WTC11 (cell line): ENCODE data around the gene NBEA. TPM values are rescaled to one million over a fixed set of nuclear protein-coding genes. Genes with fewer than 3 reads are reported as not detected.

Source experiments
- ATAC-seq: fragments of 200-7000 bp; cut with Tn5 transposase; 2 replicates; pipeline ENCODE4 v1.10.0; 2021; ENCODE audit warnings: mild to moderate bottlenecking, moderate library complexity
- CTCF ChIA-PET: fragments of 300-600 bp; sonication (Branson Sonifier 250); formaldehyde crosslinking; loops from one replicate; lab custom pipeline; 2021; ENCODE audit warnings: antibody characterized with exemption; lab: Charles Lee
- POLR2A ChIA-PET: fragments of 350-600 bp; sonication (Branson Sonifier 250); formaldehyde crosslinking; loops from one replicate; lab custom pipeline; 2021; ENCODE audit warnings: antibody characterized with exemption; lab: Charles Lee
- DNase-seq: peaks from one replicate; pipeline ENCODE4 v3.0.0; 2021; ENCODE audit warnings: low spot score
- H3K27ac Mint-ChIP-seq: 2 replicates; pipeline ENCODE4 v1.8.0; 2021; ENCODE audit warnings: mixed read lengths
- H3K27me3 Mint-ChIP-seq: 2 replicates; pipeline ENCODE4 v1.8.0; 2021; ENCODE audit warnings: low read depth, mild to moderate bottlenecking, moderate library complexity, mixed read lengths
- H3K36me3 Mint-ChIP-seq: 2 replicates; pipeline ENCODE4 v1.8.0; 2021; ENCODE audit warnings: mixed read lengths
- H3K4me1 Mint-ChIP-seq: 2 replicates; pipeline ENCODE4 v1.8.0; 2022; ENCODE audit warnings: mixed read lengths
- H3K4me3 Mint-ChIP-seq: 2 replicates; pipeline ENCODE4 v1.8.0; 2021; ENCODE audit warnings: mild to moderate bottlenecking, moderate library complexity, mixed read lengths
- H3K9me3 Mint-ChIP-seq: 2 replicates; pipeline ENCODE4 v1.8.0; 2021; ENCODE audit warnings: mixed read lengths
- AR ChIP-seq: fragments of 250-450 bp; sonication (Bioruptor Pico); IDR thresholded peaks from 2 replicates; pipeline ENCODE4 v1.9.0; 2021; ENCODE audit warnings: mild to moderate bottlenecking
- CBFB ChIP-seq: sonication (generic); formaldehyde crosslinking; IDR thresholded peaks from 2 replicates; pipeline ENCODE4 v1.8.1; 2022; ENCODE audit warnings: mild to moderate bottlenecking, low read depth, missing genetic modification reagents
- E2F1 ChIP-seq: sonication (generic); formaldehyde crosslinking; IDR thresholded peaks from 2 replicates; pipeline ENCODE4 v1.8.0; 2022; ENCODE audit warnings: mild to moderate bottlenecking, missing genetic modification reagents
- ETV6 ChIP-seq: sonication (generic); formaldehyde crosslinking; IDR thresholded peaks from 2 replicates; pipeline ENCODE4 v1.8.1; 2022; ENCODE audit warnings: mild to moderate bottlenecking, missing genetic modification reagents
- FOXJ3 ChIP-seq: sonication (generic); formaldehyde crosslinking; IDR thresholded peaks from 2 replicates; pipeline ENCODE4 v1.9.0; 2021; ENCODE audit warnings: missing genetic modification reagents, mild to moderate bottlenecking, borderline replicate concordance
- FOXP4 ChIP-seq: sonication (generic); formaldehyde crosslinking; IDR thresholded peaks from 2 replicates; pipeline ENCODE4 v1.8.0; 2022; ENCODE audit warnings: mild to moderate bottlenecking, missing genetic modification reagents
- GABPB1 ChIP-seq: sonication (generic); formaldehyde crosslinking; IDR thresholded peaks from 2 replicates; pipeline ENCODE4 v1.8.1; 2023; ENCODE audit warnings: mild to moderate bottlenecking, missing genetic modification reagents
- MAX ChIP-seq: sonication (generic); formaldehyde crosslinking; IDR thresholded peaks from 2 replicates; pipeline ENCODE4 v1.8.0; 2022; ENCODE audit warnings: mild to moderate bottlenecking, missing genetic modification reagents
- PREB ChIP-seq: sonication (generic); formaldehyde crosslinking; IDR thresholded peaks from 2 replicates; pipeline ENCODE4 v1.8.1; 2022; ENCODE audit warnings: mild to moderate bottlenecking, missing genetic modification reagents, moderate library complexity, borderline replicate concordance
- USF1 ChIP-seq: sonication (generic); formaldehyde crosslinking; IDR thresholded peaks from 2 replicates; pipeline ENCODE4 v1.8.0; 2022; ENCODE audit warnings: mild to moderate bottlenecking, missing genetic modification reagents
- ZBTB21 ChIP-seq: sonication (generic); formaldehyde crosslinking; IDR thresholded peaks from 2 replicates; pipeline ENCODE4 v1.8.1; 2023; ENCODE audit warnings: mild to moderate bottlenecking, missing genetic modification reagents, borderline replicate concordance
- ZMAT4 ChIP-seq: fragments of 250-450 bp; sonication (Bioruptor Pico); IDR thresholded peaks from 2 replicates; pipeline ENCODE4 v1.9.0; 2021; ENCODE audit warnings: mild to moderate bottlenecking
- ZNF423 ChIP-seq: fragments of 250-450 bp; sonication (Bioruptor Pico); IDR thresholded peaks from 2 replicates; pipeline ENCODE4 v2.1.2; 2022; ENCODE audit warnings: mild to moderate bottlenecking, moderate library complexity
- ZNF425 ChIP-seq: fragments of 250-450 bp; sonication (Bioruptor Pico); conservative IDR thresholded peaks from 2 replicates; pipeline ENCODE4 v1.9.0; 2021; ENCODE audit warnings: mild to moderate bottlenecking
- ZSCAN18 ChIP-seq: fragments of 250-450 bp; sonication (Bioruptor Pico); IDR thresholded peaks from 2 replicates; pipeline ENCODE4 v2.1.2; 2022; ENCODE audit warnings: mild to moderate bottlenecking, moderate library complexity
- total RNA-seq: library from RNA; stranded (reverse); gene quantifications from 3 replicates; pipeline ENCODE4 v1.2.3, GENCODE V29; 2021

The NBEA gene
- total RNA-seq, 1 experiment from 2014 or later = 20.9 TPM

GRCh38 chr13:35565273-35565672 is 623.2 kb downstream of the NBEA start:
- H3K27ac Mint-ChIP-seq = no peak overlapping the region
- CTCF ChIA-PET = interaction anchor here (1.1 kb wide), 1 partner anchor 110 kb away, joined by 3 read pairs; no protein-coding TSS in a partner anchor
- DNase-seq (no peak), ATAC-seq (no peak)
- no peaks in the 10 kb centered on the region for H3K27me3 Mint-ChIP-seq
- H3K4me1 Mint-ChIP-seq = 0 out of 2 replicates have a peak, but pooled peaks cover under 1% of the 10 kb centered on the region
- H3K4me3 Mint-ChIP-seq = no peak overlapping the region
- POLR2A ChIA-PET = no interaction called here
- H3K9me3 Mint-ChIP-seq = no peaks in the 10 kb centered on the region
- TF ChIP-seq PREB (CRISPR knock-in tag) = no peak
- TF ChIP-seq ETV6 = no peak
- TF ChIP-seq ZSCAN18 (CRISPR knock-in tag) = no peak
- no peak for TF ChIP-seq AR (CRISPR knock-in tag)
- no peak for TF ChIP-seq ZBTB21 (CRISPR knock-in tag)
- TF ChIP-seq FOXP4 (CRISPR knock-in tag) = no peak
- TF ChIP-seq ZNF423 (CRISPR knock-in tag) = no peak
- no peak for TF ChIP-seq ZMAT4
- TF ChIP-seq USF1 = no peak
- no peak for TF ChIP-seq FOXJ3 (CRISPR knock-in tag)
- no peak for TF ChIP-seq ZNF425 (CRISPR knock-in tag)
- no peak for TF ChIP-seq GABPB1 (CRISPR knock-in tag)
- no peak for TF ChIP-seq E2F1
- no peak for TF ChIP-seq CBFB (CRISPR knock-in tag)
- no peak for TF ChIP-seq MAX (CRISPR knock-in tag)
- no peaks in the 10 kb centered on the region for H3K36me3 Mint-ChIP-seq
